Lung (tissue), 12 donors: ENCODE results near the gene CDC42BPB. TPM values are rescaled to one million over a fixed set of nuclear protein-coding genes. Genes with fewer than 3 reads are reported as not detected.

Experiments used
- ATAC-seq: fragments of 200-7000 bp; cut with Tn5 transposase; one replicate; pipeline ENCODE4 v1.9.1; 2020; ENCODE audit warnings: moderate number of reproducible peaks; ENCODE audit not compliant: insufficient read depth, low FRiP score
- DNase-seq, 3 donors: peaks; one replicate each; pipeline ENCODE4 v3.0.0-alpha.2; 2013 to 2017
- H3K27ac ChIP-seq, 2 donors: one replicate each; pipeline ENCODE4 v1.5.1; 2013; ENCODE audit warnings: mild to moderate bottlenecking in 2 of 2, moderate library complexity in 2 of 2, control low read depth in 1 of 2, inconsistent platforms in 1 of 2, low read depth in 1 of 2, low read length in 1 of 2
- H3K27me3 ChIP-seq, 3 donors: one replicate each; pipeline ENCODE4 v1.5.1; 2013; ENCODE audit warnings: low read length in 2 of 3; ENCODE audit not compliant: control insufficient read depth in 3 of 3, insufficient read depth in 3 of 3
- H3K36me3 ChIP-seq, 4 donors: one replicate each; pipeline ENCODE4 v1.5.1; 2013; ENCODE audit warnings: low read length in 4 of 4, mild to moderate bottlenecking in 1 of 4, moderate library complexity in 1 of 4; ENCODE audit not compliant: control insufficient read depth in 4 of 4, insufficient read depth in 4 of 4
- H3K4me1 ChIP-seq, 5 donors: one replicate each; pipeline ENCODE4 v1.5.1; 2013; ENCODE audit warnings: low read length in 5 of 5, mild to moderate bottlenecking in 2 of 5, moderate library complexity in 1 of 5; ENCODE audit not compliant: control insufficient read depth in 5 of 5, insufficient read depth in 5 of 5
- H3K4me3 ChIP-seq: one replicate; pipeline ENCODE4 v1.5.1; 2013; ENCODE audit warnings: mild to moderate bottlenecking, control low read depth, moderate library complexity
- H3K9ac ChIP-seq, 2 donors: one replicate each; pipeline ENCODE4 v1.5.1; 2013; ENCODE audit warnings: low read length in 2 of 2, control low read depth in 1 of 2; ENCODE audit not compliant: insufficient read depth in 1 of 2
- H3K9me3 ChIP-seq, 4 donors: one replicate each; pipeline ENCODE4 v1.5.1; 2013; ENCODE audit warnings: low read length in 3 of 4, mild to moderate bottlenecking in 1 of 4, moderate library complexity in 1 of 4; ENCODE audit not compliant: control insufficient read depth in 4 of 4, insufficient read depth in 3 of 4
- WGBS, 2 donors: extraction: QIAGEN DNeasy Blood & Tissue Kit; methylation state at CpG; one replicate each; pipeline ENCODE4 v1.1.7; 2013; 5-methylcytosine and 5-hydroxymethylcytosine counted together
- polyA plus RNA-seq, 2 donors: library from polyadenylated mRNA; stranded (reverse); fragments of 200-250 nt; gene quantifications; one replicate each; pipeline ENCODE4 v1.2.1, GENCODE V29; 2013
- total RNA-seq, 2 donors: library from RNA; depleted of rRNA in 1 of 2; stranded (reverse); fragments of >200 nt in 1 of 2; gene quantifications; one replicate each; pipeline ENCODE4 v1.2.1, GENCODE V29; 2014 to 2021
- TF ChIP-seq, protein P1 (sequence below): IDR thresholded peaks from 2 replicates; pipeline ENCODE4 v1.5.1; 2012; ENCODE audit warnings: mild to moderate bottlenecking; ENCODE audit errors: control extremely low read depth, extremely low read depth
- donor health status: control.
- donor health status: control.
- donor health status: Bipolar disorder and iron deficiency.
- donor health status: healthy.
- donor health status: DM: yes; HTN: yes; CAD: no.

Gene CDC42BPB
- total and polyA plus RNA-seq, 4 donors = 39.3 to 97.9 (median 66.6) TPM

DNA sequence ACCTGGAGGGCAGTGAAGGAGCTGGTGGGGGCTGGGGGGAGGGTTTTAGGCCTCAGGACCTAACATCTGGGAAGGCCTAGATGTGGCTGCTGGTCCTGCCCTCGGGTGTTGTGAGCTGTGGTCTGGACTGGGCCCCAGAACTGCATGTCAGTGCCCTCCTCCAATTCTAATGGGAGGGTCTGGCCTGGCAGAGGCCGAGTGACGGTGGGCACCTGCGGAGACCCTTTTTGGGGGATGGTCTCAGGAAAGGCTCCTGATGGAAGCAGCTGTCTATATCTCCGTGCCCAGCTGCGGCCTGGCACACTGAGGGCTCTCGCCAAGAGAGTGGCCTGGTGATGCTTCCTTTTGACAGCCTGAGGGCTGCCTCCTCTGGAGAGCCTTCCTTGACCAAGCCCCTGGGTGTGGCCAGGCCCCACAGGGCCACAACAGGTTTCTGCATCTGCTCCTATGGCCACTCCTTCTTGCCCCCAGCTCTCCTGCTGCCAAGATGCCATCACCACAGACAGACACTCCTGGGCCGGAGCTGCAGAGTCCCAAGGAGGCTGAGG is 42.5 kb upstream of the CDC42BPB start:
- H3K9me3 ChIP-seq = peaks cover 0 to 4% (median 0%) of the 10 kb centered on the region in 4 donors
- WGBS, 2 donors = 92 to 93% methylated on average over 8 of the region's 8 CpGs
- H3K4me3 ChIP-seq = no peak overlapping the region
- no peaks in the 10 kb centered on the region for H3K36me3 ChIP-seq
- ATAC-seq (no peak), DNase-seq (no peak)
- H3K4me1 ChIP-seq = peaks cover 0 to 22% (median 19%) of the 10 kb centered on the region in 5 donors
- TF ChIP-seq, protein P1, sequence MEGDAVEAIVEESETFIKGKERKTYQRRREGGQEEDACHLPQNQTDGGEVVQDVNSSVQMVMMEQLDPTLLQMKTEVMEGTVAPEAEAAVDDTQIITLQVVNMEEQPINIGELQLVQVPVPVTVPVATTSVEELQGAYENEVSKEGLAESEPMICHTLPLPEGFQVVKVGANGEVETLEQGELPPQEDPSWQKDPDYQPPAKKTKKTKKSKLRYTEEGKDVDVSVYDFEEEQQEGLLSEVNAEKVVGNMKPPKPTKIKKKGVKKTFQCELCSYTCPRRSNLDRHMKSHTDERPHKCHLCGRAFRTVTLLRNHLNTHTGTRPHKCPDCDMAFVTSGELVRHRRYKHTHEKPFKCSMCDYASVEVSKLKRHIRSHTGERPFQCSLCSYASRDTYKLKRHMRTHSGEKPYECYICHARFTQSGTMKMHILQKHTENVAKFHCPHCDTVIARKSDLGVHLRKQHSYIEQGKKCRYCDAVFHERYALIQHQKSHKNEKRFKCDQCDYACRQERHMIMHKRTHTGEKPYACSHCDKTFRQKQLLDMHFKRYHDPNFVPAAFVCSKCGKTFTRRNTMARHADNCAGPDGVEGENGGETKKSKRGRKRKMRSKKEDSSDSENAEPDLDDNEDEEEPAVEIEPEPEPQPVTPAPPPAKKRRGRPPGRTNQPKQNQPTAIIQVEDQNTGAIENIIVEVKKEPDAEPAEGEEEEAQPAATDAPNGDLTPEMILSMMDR = no peak
- no peak overlapping the region for H3K27ac ChIP-seq
- H3K9ac ChIP-seq = no peak overlapping the region
- peaks cover 0 to 24% (median 13%) of the 10 kb centered on the region in 3 donors for H3K27me3 ChIP-seq

DNA sequence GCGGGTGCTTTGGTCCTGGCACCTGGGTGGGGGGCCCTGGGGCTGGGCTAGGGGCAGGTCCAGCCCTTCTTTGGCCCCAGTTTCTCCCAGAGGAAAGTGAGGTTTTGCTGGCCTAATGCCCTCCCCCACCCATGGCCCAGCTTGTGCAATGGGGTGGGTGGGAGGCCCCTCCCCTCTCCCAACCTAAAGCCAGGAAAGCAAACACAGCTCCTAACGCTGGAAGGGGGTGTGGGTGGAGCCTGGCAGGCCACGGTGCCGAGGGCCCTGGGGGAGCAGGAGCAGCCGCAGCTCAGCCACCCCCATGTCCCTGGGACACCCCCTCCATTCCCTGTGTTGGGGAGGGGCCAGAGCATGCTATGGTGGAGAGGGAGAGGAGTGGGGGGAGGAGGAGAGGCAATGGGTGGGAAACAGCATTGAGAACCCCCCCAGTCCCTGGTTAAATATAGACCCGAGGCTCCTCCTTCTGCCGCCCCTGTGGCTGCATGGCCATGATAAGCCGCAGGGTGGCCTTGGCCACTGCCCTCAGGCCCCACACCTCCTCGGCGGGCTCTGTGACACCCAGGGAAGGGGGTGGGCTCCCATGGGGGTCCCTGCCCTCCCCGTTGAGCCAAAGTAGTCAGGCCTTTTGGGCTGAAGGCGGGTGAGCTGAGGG is 41.9 kb upstream of the CDC42BPB start:
- DNase-seq = peak in 2 of 3 donors; percentile 46 to 50
- H3K9ac ChIP-seq = no peak overlapping the region
- 67 to 69% methylated on average over 11 to 12 of the region's 12 CpGs for WGBS, 2 donors
- peaks cover 0 to 20% (median 12%) of the 10 kb centered on the region in 3 donors for H3K27me3 ChIP-seq
- no peak for ATAC-seq
- no peak overlapping the region for H3K4me3 ChIP-seq
- H3K9me3 ChIP-seq = peaks cover 0 to 4% (median 0%) of the 10 kb centered on the region in 4 donors
- peaks cover 0 to 25% (median 14%) of the 10 kb centered on the region in 5 donors for H3K4me1 ChIP-seq
- TF ChIP-seq, protein P1 = no peak
- H3K36me3 ChIP-seq = no peaks in the 10 kb centered on the region
- no peak overlapping the region for H3K27ac ChIP-seq

DNA sequence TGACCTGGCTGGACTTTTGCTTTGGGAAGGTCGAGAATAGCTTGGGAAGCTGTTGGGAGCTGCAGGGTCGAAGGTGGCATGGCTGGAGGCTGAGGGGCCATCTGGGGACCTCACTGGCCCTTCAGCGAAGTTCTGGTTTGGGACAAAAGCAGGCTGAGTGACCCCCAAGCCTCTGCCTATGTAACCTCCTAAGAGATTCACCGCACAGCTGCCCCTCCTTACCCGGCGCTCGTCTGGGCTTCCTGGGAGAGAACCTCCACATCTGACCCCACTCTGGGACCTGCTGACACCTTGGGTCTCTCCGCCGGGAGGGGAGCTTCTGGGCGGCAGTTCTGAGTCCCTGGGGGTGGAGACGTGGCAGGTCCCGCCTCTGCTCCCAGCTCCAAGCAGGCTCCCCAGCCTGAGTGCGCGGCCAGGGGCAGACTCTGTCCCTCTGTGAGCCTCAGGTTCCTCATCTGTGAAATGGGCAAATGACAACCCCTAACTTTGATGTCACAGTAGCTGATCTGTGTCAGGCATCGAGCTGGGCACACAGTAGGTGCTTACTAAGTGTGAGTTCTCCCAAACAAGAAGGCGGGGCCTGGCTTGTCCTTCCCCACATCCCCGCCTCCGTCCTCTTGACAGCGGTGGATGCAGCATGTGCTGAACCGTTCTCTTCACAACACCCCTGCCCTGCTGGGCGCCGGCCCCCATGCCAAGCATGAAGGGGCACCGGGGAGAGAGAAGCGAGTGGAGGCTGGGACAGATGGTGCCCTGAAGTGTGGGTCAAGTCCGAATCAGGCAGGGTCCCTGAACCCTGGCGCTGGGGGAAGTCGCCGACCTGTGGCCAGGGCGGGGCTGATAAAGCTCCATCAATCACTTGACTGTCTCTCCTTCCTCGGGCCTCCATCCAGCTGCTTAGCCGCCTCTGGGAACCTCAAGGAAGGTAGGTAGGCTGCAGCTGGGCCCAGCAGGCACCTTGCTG is 40.9 kb upstream of the CDC42BPB start:
- Histone ChIP-seq H3K4me1 (peaks cover 0 to 25% (median 10%) of the 10 kb centered on the region in 5 donors), H3K9ac (no peak overlapping the region), H3K36me3 (no peaks in the 10 kb centered on the region), H3K27me3 (peaks cover 0 to 12% (median 8%) of the 10 kb centered on the region in 3 donors), H3K4me3 (no peak overlapping the region), H3K9me3 (peaks cover 0 to 4% (median 0%) of the 10 kb centered on the region in 4 donors), H3K27ac (no peak overlapping the region)
- TF ChIP-seq, protein P1 = no peak
- DNase-seq = no peak
- 81 to 84% methylated on average over 31 of the region's 31 CpGs for WGBS, 2 donors
- ATAC-seq = no peak
